DMS153 treated with DMSO at 0.1 percent for 48 hours (cell line): ENCODE data around the gene TRAPPC2L.

Experiments used
- DNase-seq: peaks from one replicate; lab custom pipeline; 2025; ENCODE audit not compliant: unreplicated experiment; lab: John Stamatoyannopoulos, UW

The TRAPPC2L gene

GRCh38 chr16:88906535-88907105 lies 49.7 kb downstream of the TRAPPC2L start:
- DNase-seq = no peak

GRCh38 chr16:88907768-88908167 lies 50.8 kb downstream of the TRAPPC2L start:
- no peak for DNase-seq

- DNase-seq = no peak
Observed at GRCh38 chr16:88908307-88908706, 51.4 kb downstream of the TRAPPC2L start.

- no peak for DNase-seq
Observed at GRCh38 chr16:88909431-88910210, 52.7 kb downstream of the TRAPPC2L start.

- DNase-seq = no peak
Observed at GRCh38 chr16:88910284-88911135, 53.6 kb downstream of the TRAPPC2L start.

- DNase-seq = no peak
Observed at GRCh38 chr16:88911136-88911945, 54.4 kb downstream of the TRAPPC2L start.

- no peak for DNase-seq
Observed at GRCh38 chr16:88911946-88912310, 55.0 kb downstream of the TRAPPC2L start.
